Stimulated activated naive CD8-positive, alpha-beta T cell treated with anti-CD3 and anti-CD28 coated beads, Interleukin-15, amount 100 ng/mL, for 72 hours (primary cell): ENCODE measurements around the gene DHRS13.
"Not testable (repeated sequence)": the region's sequence is repeated elsewhere in the genome, so short reads cannot be mapped to it uniquely, and the experiment has no call there.

Experiments
- ATAC-seq: fragments of 150-1000 bp; cut with Tn5 transposase; 2 replicates; pipeline ENCODE4 v1.10.0; 2021; ENCODE audit warnings: mild to moderate bottlenecking, moderate library complexity
- DNase-seq, 2 donors: peaks; one replicate each; pipeline ENCODE4 v3.0.0; 2021 to 2022
- H3K27ac Mint-ChIP-seq, 2 donors: one replicate each; pipeline ENCODE4 v1.8.0; 2022; ENCODE audit warnings: mild to moderate bottlenecking in 2 of 2, mixed read lengths in 2 of 2, moderate library complexity in 2 of 2
- H3K27me3 Mint-ChIP-seq: one replicate; pipeline ENCODE4 v1.8.0; 2022; ENCODE audit warnings: mixed read lengths
- H3K4me1 Mint-ChIP-seq: one replicate; pipeline ENCODE4 v1.8.0; 2022; ENCODE audit warnings: mild to moderate bottlenecking, mixed read lengths
- H3K4me3 Mint-ChIP-seq, 2 donors: one replicate each; pipeline ENCODE4 v1.8.0; 2022; ENCODE audit warnings: mild to moderate bottlenecking in 2 of 2, mixed read lengths in 2 of 2, moderate library complexity in 1 of 2
- H3K9me3 Mint-ChIP-seq, 2 donors: one replicate each; pipeline ENCODE4 v1.8.0; 2022; ENCODE audit warnings: mixed read lengths in 2 of 2

DHRS13 gene

GRCh38 chr17:28942925-28943324 lies 40.0 kb upstream of the DHRS13 start:
- no peak for ATAC-seq
- H3K9me3 Mint-ChIP-seq = no peaks in the 10 kb centered on the region
- no peak for DNase-seq
- H3K4me1 Mint-ChIP-seq = peaks cover 89% of the 10 kb centered on the region
- H3K27me3 Mint-ChIP-seq = no peaks in the 10 kb centered on the region
- H3K27ac Mint-ChIP-seq = no peak overlapping the region
- no peak overlapping the region for H3K4me3 Mint-ChIP-seq

GRCh38 chr17:28941251-28941650 lies 38.4 kb upstream of the DHRS13 start:
- Mint-ChIP-seq H3K27me3 (no peaks in the 10 kb centered on the region), H3K9me3 (no peaks in the 10 kb centered on the region), H3K4me1 (peaks cover 86% of the 10 kb centered on the region), H3K4me3 (no peak overlapping the region), H3K27ac (no peak overlapping the region)
- DNase-seq (no peak), ATAC-seq (no peak)

- DNase-seq (no peak), ATAC-seq (no peak)
- H3K27ac Mint-ChIP-seq = no peak overlapping the region
- peak overlapping the region in 1 of 2 donors; percentile 7 for H3K4me3 Mint-ChIP-seq
- no peaks in the 10 kb centered on the region for H3K27me3 Mint-ChIP-seq
- H3K4me1 Mint-ChIP-seq = peaks cover 86% of the 10 kb centered on the region
- H3K9me3 Mint-ChIP-seq = no peaks in the 10 kb centered on the region
These were observed 37.8 kb upstream of the DHRS13 start for GRCh38 chr17:28940675-28941074.

GRCh38 chr17:28940142-28940541 lies 37.3 kb upstream of the DHRS13 start:
- ATAC-seq (no peak), DNase-seq (no peak)
- Mint-ChIP-seq H3K4me3 (no peak overlapping the region), H3K27ac (no peak overlapping the region), H3K27me3 (no peaks in the 10 kb centered on the region), H3K9me3 (no peaks in the 10 kb centered on the region), H3K4me1 (peaks cover 83% of the 10 kb centered on the region)

- H3K9me3 Mint-ChIP-seq = no peaks in the 10 kb centered on the region
- ATAC-seq (no peak), DNase-seq (no peak)
- no peak overlapping the region for H3K27ac Mint-ChIP-seq
- H3K4me1 Mint-ChIP-seq = peaks cover 75% of the 10 kb centered on the region
- no peaks in the 10 kb centered on the region for H3K27me3 Mint-ChIP-seq
- no peak overlapping the region for H3K4me3 Mint-ChIP-seq
These were observed 35.7 kb upstream of the DHRS13 start for GRCh38 chr17:28938552-28938951.

- Mint-ChIP-seq H3K27me3 (no peaks in the 10 kb centered on the region), H3K9me3 (no peaks in the 10 kb centered on the region), H3K4me1 (peaks cover 68% of the 10 kb centered on the region), H3K4me3 (peak overlapping the region in 1 of 2 donors; percentile 67), H3K27ac (no peak overlapping the region)
- no peak for ATAC-seq
- DNase-seq = no peak
These were observed 34.3 kb upstream of the DHRS13 start for GRCh38 chr17:28937044-28937729.

GRCh38 chr17:28935744-28936460 lies 33.0 kb upstream of the DHRS13 start:
- Mint-ChIP-seq H3K9me3 (no peaks in the 10 kb centered on the region), H3K4me3 (no peak overlapping the region), H3K4me1 (peaks cover 61% of the 10 kb centered on the region), H3K27ac (no peak overlapping the region), H3K27me3 (no peaks in the 10 kb centered on the region)
- ATAC-seq (no peak), DNase-seq (no peak)

GRCh38 chr17:28934508-28934907 lies 31.6 kb upstream of the DHRS13 start:
- peaks cover 56% of the 10 kb centered on the region for H3K4me1 Mint-ChIP-seq
- ATAC-seq, H3K9me3 Mint-ChIP-seq, H3K27me3 Mint-ChIP-seq, DNase-seq, H3K4me3 Mint-ChIP-seq, H3K27ac Mint-ChIP-seq: not testable (repeated sequence)

- DNase-seq = no peak
- ATAC-seq = no peak
- Mint-ChIP-seq H3K4me1 (peaks cover 63% of the 10 kb centered on the region), H3K27ac (no peak overlapping the region), H3K27me3 (no peaks in the 10 kb centered on the region), H3K4me3 (no peak overlapping the region), H3K9me3 (peaks cover 14 to 23% of the 10 kb centered on the region in 2 donors)
These were observed 26.9 kb upstream of the DHRS13 start for GRCh38 chr17:28929787-28930186.

GRCh38 chr17:28928061-28928460 lies 25.2 kb upstream of the DHRS13 start:
- DNase-seq (peak in 1 of 2 donors; percentile 51), ATAC-seq (peak; percentile 89)
- Mint-ChIP-seq H3K4me3 (no peak overlapping the region), H3K9me3 (peaks cover 14 to 23% of the 10 kb centered on the region in 2 donors), H3K4me1 (peaks cover 69% of the 10 kb centered on the region), H3K27ac (no peak overlapping the region), H3K27me3 (no peaks in the 10 kb centered on the region)

GRCh38 chr17:28926786-28927185 lies 23.9 kb upstream of the DHRS13 start:
- H3K27me3 Mint-ChIP-seq = no peaks in the 10 kb centered on the region
- peaks cover 68% of the 10 kb centered on the region for H3K4me1 Mint-ChIP-seq
- ATAC-seq (no peak), DNase-seq (no peak)
- H3K4me3 Mint-ChIP-seq = no peak overlapping the region
- peaks cover 14 to 23% of the 10 kb centered on the region in 2 donors for H3K9me3 Mint-ChIP-seq
- H3K27ac Mint-ChIP-seq = peak overlapping the region; percentile 25 to 75

- H3K27ac Mint-ChIP-seq = peak overlapping the region; percentile 9 to 64
- peak overlapping the region; percentile 37 to 51 for H3K4me3 Mint-ChIP-seq
- H3K4me1 Mint-ChIP-seq = peaks cover 64% of the 10 kb centered on the region
- DNase-seq (no peak), ATAC-seq (no peak)
- H3K27me3 Mint-ChIP-seq = no peaks in the 10 kb centered on the region
- peaks cover 14 to 23% of the 10 kb centered on the region in 2 donors for H3K9me3 Mint-ChIP-seq
These were observed 23.5 kb upstream of the DHRS13 start for GRCh38 chr17:28926366-28926765.

- Mint-ChIP-seq H3K4me3 (peak overlapping the region; percentile 37 to 51), H3K4me1 (peaks cover 63% of the 10 kb centered on the region), H3K27me3 (no peaks in the 10 kb centered on the region), H3K9me3 (peaks cover 14 to 23% of the 10 kb centered on the region in 2 donors), H3K27ac (peak overlapping the region; percentile 64 to 65)
- peak; percentile 29 to 48 for DNase-seq
- ATAC-seq = peak; percentile 95
These were observed 23.1 kb upstream of the DHRS13 start for GRCh38 chr17:28925912-28926365.

GRCh38 chr17:28920201-28920600 lies 17.3 kb upstream of the DHRS13 start:
- peaks cover 23% of the 10 kb centered on the region for H3K4me1 Mint-ChIP-seq
- no peak for ATAC-seq
- peaks cover 0 to under 1% of the 10 kb centered on the region in 2 donors for H3K9me3 Mint-ChIP-seq
- no peak overlapping the region for H3K4me3 Mint-ChIP-seq
- H3K27me3 Mint-ChIP-seq = no peaks in the 10 kb centered on the region
- H3K27ac Mint-ChIP-seq = no peak overlapping the region
- no peak for DNase-seq

- H3K9me3 Mint-ChIP-seq = peaks cover 0 to 6% of the 10 kb centered on the region in 2 donors
- no peaks in the 10 kb centered on the region for H3K27me3 Mint-ChIP-seq
- peaks cover 10% of the 10 kb centered on the region for H3K4me1 Mint-ChIP-seq
- H3K4me3 Mint-ChIP-seq = no peak overlapping the region
- no peak for DNase-seq
- ATAC-seq = no peak
- peak overlapping the region in 1 of 2 donors; percentile 73 for H3K27ac Mint-ChIP-seq
These were observed 15.4 kb upstream of the DHRS13 start for GRCh38 chr17:28918295-28918694.

GRCh38 chr17:28917465-28917864 lies 14.6 kb upstream of the DHRS13 start:
- Mint-ChIP-seq H3K27ac (peak overlapping the region in 1 of 2 donors; percentile 48), H3K27me3 (no peaks in the 10 kb centered on the region), H3K4me3 (no peak overlapping the region), H3K4me1 (peaks cover 9% of the 10 kb centered on the region), H3K9me3 (peaks cover 0 to 6% of the 10 kb centered on the region in 2 donors)
- no peak for DNase-seq
- ATAC-seq = no peak
